NT2/D1 (cell line): ENCODE results near the gene CWH43.

Experiments used
- DNase-seq: peaks from one replicate; pipeline ENCODE4 v3.0.0-alpha.2; 2011; ENCODE audit warnings: low read depth, low spot score
- H3K27me3 ChIP-seq: 2 replicates; pipeline ENCODE4 v1.6.0; 2011; ENCODE audit warnings: mild to moderate bottlenecking; ENCODE audit not compliant: insufficient read length, insufficient read depth
- H3K36me3 ChIP-seq: 2 replicates; pipeline ENCODE4 v1.6.1; 2011; ENCODE audit warnings: mild to moderate bottlenecking, low read length, mixed read lengths; ENCODE audit not compliant: insufficient read depth, insufficient read length
- H3K4me1 ChIP-seq: 2 replicates; pipeline ENCODE4 v1.5.1; 2011; ENCODE audit not compliant: insufficient read depth, insufficient read length
- H3K4me3 ChIP-seq: 2 replicates; pipeline ENCODE4 v1.5.1; 2011; ENCODE audit warnings: low read depth; ENCODE audit not compliant: insufficient read length
- H3K9ac ChIP-seq: 2 replicates; pipeline ENCODE4 v1.6.0; 2011; ENCODE audit warnings: low read depth; ENCODE audit not compliant: insufficient read length
- H3K9me3 ChIP-seq: 2 replicates; pipeline ENCODE4 v1.5.1; 2011; ENCODE audit warnings: mild to moderate bottlenecking, low read length; ENCODE audit not compliant: insufficient read depth
- SUZ12 ChIP-seq: IDR thresholded peaks from 2 replicates; pipeline ENCODE4 v1.6.1; 2011; ENCODE audit not compliant: insufficient read length, insufficient read depth; ENCODE audit errors: extremely low read depth
- YY1 ChIP-seq: IDR thresholded peaks from 2 replicates; pipeline ENCODE4 v1.6.1; 2011; ENCODE audit not compliant: insufficient read length, insufficient read depth
- ZNF274 ChIP-seq: IDR thresholded peaks from 2 replicates; pipeline ENCODE4 v1.6.1; 2011; ENCODE audit warnings: mild to moderate bottlenecking, low read depth, low read length

CWH43 gene

GRCh38 chr4:48963042-48963679, 22.9 kb upstream of the CWH43 start:
- peak; percentile 63 for DNase-seq
- no peak overlapping the region for H3K9ac ChIP-seq
- no peak overlapping the region for H3K4me3 ChIP-seq
- H3K27me3 ChIP-seq, result no peaks in the 10 kb centered on the region
- TF ChIP-seq SUZ12 (no peak), ZNF274 (no peak), YY1 (no peak)
- no peaks in the 10 kb centered on the region for H3K9me3 ChIP-seq
- H3K4me1 ChIP-seq, result no peaks in the 10 kb centered on the region
- H3K36me3 ChIP-seq, result no peaks in the 10 kb centered on the region

DNA sequence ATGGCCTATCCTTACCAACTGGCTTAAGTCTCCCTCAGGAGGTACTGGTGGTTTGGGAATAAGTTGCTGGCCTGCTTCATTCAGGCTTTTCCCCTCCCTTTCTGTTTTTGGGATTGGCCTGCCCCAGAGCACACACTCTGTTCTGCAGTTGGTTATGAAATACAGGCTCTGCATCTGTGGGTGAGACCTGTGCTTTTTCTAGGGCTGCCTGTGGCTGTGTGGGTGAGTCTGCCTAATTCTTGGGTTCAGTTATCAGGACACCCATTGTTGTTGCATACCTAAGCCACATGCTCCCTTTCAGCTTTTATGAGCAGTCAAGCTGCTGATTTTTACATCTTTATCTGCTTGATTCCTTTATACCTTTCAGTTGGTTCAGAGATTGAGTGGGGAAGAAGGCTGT, 19.0 kb upstream of the CWH43 start:
- Histone ChIP-seq H3K9ac (no peak overlapping the region), H3K36me3 (no peaks in the 10 kb centered on the region), H3K27me3 (no peaks in the 10 kb centered on the region), H3K4me3 (no peak overlapping the region), H3K4me1 (no peaks in the 10 kb centered on the region), H3K9me3 (no peaks in the 10 kb centered on the region)
- DNase-seq, result no peak
- TF ChIP-seq ZNF274 (no peak), SUZ12 (no peak), YY1 (no peak)

DNA sequence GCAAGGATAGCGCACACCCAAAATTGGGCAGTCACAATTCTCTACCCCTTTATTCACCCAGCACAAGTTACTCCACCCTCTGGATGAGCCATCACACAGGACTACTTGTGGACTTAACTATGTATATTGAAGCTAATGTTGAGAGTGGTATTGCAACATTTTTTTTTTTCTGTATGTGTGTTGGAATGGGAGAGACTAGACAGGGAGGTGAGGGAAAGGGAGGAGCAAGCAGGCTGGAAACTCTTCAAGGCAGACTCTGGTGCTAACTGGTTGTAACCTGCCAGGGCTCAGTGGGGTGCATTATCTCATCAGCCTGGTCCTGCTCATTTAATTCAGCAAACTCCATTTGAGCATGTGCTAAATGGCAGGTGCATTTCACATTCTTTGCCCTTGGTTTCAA, 18.4 kb upstream of the CWH43 start:
- H3K9me3 ChIP-seq, result no peaks in the 10 kb centered on the region
- no peak overlapping the region for H3K4me3 ChIP-seq
- no peaks in the 10 kb centered on the region for H3K27me3 ChIP-seq
- H3K4me1 ChIP-seq, result no peaks in the 10 kb centered on the region
- DNase-seq, result no peak
- H3K36me3 ChIP-seq, result no peaks in the 10 kb centered on the region
- no peak overlapping the region for H3K9ac ChIP-seq
- no peak for TF ChIP-seq YY1
- TF ChIP-seq SUZ12, result no peak
- TF ChIP-seq ZNF274, result no peak

GRCh38 chr4:48968814-48969213, 17.3 kb upstream of the CWH43 start:
- TF ChIP-seq ZNF274 (no peak), YY1 (no peak), SUZ12 (no peak)
- H3K9me3 ChIP-seq, result no peaks in the 10 kb centered on the region
- H3K27me3 ChIP-seq, result no peaks in the 10 kb centered on the region
- no peaks in the 10 kb centered on the region for H3K36me3 ChIP-seq
- no peaks in the 10 kb centered on the region for H3K4me1 ChIP-seq
- H3K9ac ChIP-seq, result no peak overlapping the region
- no peak for DNase-seq
- no peak overlapping the region for H3K4me3 ChIP-seq

DNA sequence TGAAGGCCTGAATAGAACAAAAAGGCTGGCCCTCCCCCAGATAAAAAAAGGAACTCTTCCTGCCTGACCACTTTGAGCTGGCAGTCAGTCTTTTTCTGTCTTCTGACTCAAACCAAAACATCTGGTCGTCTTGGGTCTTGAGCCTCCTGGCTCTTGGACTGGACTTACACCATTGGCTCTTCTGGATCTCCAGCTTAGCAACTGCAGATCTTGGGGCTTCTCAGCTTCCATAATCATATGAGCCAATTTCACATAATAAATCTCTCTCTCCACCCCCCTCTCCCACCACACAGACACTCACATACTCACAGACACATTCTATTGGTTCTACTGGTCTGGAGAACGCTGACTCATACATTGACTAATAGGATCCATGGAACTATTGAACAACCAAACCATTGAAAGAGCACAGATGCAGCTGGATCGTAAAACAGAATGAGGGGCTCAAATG, 15.6 kb upstream of the CWH43 start:
- DNase-seq, result no peak
- H3K9me3 ChIP-seq, result no peaks in the 10 kb centered on the region
- H3K9ac ChIP-seq, result no peak overlapping the region
- H3K4me3 ChIP-seq, result no peak overlapping the region
- no peaks in the 10 kb centered on the region for H3K36me3 ChIP-seq
- H3K4me1 ChIP-seq, result no peaks in the 10 kb centered on the region
- TF ChIP-seq SUZ12 (no peak), YY1 (no peak), ZNF274 (no peak)
- no peaks in the 10 kb centered on the region for H3K27me3 ChIP-seq

DNA sequence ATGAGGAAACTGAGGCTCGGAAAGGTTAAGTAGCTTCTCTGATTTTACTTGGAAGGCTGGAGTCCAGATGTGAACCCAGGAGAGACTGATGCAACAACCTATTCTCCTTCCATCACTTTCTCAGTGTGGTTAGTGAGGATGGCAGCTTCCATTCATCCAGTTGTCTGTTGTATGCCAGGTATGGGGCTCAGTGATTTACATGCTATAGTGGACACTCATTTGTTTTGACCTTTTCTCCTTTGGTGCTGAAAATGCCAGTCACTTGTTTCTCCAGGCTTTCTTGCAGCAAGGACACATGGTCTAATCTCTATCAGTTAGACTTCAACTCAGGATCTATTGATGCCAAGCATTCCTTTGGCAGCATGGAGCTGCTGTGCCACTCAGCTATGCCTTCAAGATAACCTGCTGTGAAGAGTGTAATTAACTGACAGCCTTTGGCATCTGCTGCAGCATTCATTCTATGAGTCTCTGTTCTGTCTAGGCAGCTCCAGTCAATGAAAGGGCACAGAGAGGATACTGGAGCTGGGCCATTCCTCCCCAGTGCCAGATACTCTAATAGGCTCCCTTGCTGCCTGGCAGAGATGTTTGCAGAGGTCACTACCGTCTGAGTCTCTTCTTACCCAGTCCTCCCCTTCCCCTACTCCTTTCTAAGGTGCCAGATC, 11.0 kb upstream of the CWH43 start:
- no peak overlapping the region for H3K4me3 ChIP-seq
- no peaks in the 10 kb centered on the region for H3K4me1 ChIP-seq
- no peaks in the 10 kb centered on the region for H3K27me3 ChIP-seq
- H3K9ac ChIP-seq, result no peak overlapping the region
- no peak for DNase-seq
- H3K36me3 ChIP-seq, result no peaks in the 10 kb centered on the region
- TF ChIP-seq SUZ12 (no peak), YY1 (no peak), ZNF274 (no peak)
- no peaks in the 10 kb centered on the region for H3K9me3 ChIP-seq

DNA sequence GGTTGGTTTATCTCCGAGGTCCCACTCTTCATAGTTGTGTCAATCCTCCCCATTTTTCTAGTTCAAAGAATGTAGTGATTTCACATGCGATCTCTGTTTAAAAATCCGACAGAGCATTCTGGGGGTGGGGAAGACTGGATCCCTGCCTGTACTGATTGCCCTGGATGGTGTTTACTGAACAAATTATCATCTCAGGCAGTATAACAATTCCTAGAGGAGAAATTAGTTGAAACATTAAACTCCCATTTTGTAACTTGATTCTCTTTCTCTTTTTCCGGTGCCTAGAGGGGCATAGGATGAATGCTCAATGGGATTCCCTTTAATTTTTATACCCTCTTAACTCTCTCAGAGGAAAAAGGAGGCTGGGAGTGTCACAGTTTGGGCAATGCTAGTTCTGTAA, 10.0 kb upstream of the CWH43 start:
- no peaks in the 10 kb centered on the region for H3K4me1 ChIP-seq
- no peak for DNase-seq
- no peak overlapping the region for H3K9ac ChIP-seq
- no peaks in the 10 kb centered on the region for H3K9me3 ChIP-seq
- H3K4me3 ChIP-seq, result no peak overlapping the region
- no peaks in the 10 kb centered on the region for H3K36me3 ChIP-seq
- no peak for TF ChIP-seq YY1
- no peak for TF ChIP-seq ZNF274
- no peak for TF ChIP-seq SUZ12
- no peaks in the 10 kb centered on the region for H3K27me3 ChIP-seq
